ENCODE results near the gene MIDN.
"Not testable (repeated sequence)": the region's sequence is repeated elsewhere in the genome, so short reads cannot be mapped to it uniquely, and the experiment has no call there.

The MIDN gene

DNA sequence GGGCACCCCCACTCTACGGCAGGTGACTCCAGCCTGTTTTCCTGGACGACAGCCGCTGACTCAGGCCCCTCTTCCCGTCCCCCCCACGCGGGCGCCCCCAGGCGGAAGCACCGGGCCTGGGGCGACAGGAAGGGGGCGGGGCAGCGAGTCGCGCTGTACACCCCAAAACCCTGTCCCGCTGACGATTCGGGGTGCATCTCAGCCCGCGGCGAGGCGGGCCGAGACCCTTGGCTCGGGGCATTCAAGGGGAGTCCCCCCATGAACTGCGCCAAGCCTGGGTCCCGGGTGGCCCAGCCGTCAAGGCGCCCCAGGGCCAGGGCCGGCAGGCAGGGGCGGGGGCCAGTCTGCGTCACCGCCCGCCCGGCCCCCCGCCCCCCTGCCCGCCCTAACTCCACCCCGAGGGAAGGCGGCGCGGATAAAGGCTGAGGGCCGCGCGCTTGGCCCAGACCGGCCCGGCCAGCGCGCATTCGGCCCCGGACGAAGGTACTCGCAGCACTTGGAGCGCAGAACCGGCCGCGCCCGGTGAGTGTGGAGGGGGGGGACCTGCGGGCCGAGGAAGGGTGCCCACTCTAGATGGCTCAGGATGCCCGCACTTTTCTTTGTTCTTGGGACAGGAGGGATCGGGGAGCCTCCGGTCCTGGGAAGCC lies at the start of gene MIDN:
Gene MIDN, plus strand, starts transcription at position 445 of the 647 bp plus-strand sequence. CDS start 1,714 bp downstream, outside the sequence.
- no peak for DNase-seq (ENCODE audit: low read depth)

DNA sequence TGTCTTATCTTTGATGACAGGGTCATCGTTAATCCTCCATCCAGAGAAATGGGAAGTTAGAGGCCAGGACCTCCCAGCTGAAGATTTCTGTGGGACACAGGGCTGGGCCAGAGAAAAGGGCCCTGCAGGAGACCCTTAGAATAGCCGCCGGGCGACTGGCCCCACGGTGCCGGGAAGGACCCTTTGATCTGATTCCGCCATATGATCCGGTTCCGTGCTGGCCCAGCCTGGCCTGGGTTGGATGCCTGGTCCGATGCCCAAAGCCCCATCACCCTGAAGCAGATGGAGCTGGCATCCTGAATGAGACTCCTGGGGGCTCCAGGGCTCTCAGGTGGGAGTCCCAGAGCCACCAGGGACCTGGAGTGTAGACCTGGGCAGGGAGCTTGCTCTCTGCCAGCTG lies 48.9 kb upstream of the MIDN start:
- no peak for DNase-seq (ENCODE audit: low read depth)

DNA sequence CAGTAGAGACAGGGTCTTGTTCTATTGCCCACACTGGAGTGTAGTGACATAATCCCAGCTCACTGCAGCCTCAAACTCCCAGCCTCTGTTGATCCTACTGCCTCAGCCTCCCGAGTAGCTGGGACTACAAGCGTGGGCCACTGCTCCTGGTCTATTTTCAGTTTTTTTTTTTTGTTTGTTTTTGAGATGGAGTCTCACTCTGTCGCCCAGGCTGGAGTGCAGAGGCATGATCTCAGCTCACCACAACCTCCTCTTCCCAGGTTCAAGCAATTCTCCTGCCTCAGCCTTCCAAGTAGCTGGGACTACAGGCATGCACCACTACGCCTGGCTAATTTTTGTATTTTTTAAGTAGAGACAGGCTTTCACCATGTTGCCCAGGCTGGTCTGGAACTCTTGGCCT lies 47.8 kb upstream of the MIDN start:
- DNase-seq (ENCODE audit: low read depth) = not testable (repeated sequence)

DNA sequence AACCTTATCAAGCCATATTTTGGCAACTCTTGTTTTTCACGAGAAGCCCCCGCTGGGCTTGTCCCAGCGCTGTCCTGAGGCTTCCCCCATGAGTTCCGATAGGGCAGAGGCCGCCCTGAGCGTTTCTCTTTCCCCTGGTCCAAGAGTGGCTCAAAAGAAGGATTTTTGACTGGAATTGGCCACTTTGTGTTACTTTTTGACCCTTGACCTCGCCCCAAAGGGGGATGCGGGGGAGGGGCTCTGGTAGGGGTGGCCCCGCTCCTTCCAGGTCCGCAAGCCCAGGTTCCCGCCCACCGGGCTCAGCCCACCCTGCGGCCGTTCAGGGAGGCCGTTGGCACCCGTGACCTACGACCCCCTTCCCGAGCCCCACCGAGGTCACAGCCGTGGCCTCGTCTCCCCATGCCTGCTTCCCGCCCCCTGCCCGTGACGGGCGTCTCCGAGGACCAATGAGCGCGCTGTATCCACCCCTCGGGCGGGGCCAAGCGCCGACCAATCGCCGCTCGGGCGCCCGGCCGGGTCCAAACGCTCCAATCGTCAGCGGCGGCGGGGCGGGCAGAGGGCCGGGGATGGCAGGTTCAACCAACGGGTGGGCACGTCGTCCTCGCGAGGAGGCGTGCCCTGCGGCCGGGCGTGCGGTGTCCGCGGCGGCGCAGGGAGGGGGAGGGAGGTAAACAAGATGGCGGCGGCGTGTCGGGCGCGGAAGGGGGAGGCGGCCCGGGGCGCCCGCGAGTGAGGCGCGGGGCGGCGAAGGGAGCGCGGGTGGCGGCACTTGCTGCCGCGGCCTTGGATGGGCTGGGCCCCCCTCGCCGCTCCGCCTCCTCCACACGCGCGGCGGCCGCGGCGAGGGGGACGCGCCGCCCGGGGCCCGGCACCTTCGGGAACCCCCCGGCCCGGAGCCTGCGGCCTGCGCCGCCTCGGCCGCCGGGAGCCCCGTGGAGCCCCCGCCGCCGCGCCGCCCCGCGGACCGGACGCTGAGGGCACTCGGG lies 43.0 kb upstream of the MIDN start, which contains the start of gene STK11:
Gene STK11, plus strand, starts transcription at position 665 of the 986 bp plus-strand sequence. CDS start 1,136 bp downstream, outside the sequence.
- peak; percentile 99 for DNase-seq (ENCODE audit: low read depth)

DNA sequence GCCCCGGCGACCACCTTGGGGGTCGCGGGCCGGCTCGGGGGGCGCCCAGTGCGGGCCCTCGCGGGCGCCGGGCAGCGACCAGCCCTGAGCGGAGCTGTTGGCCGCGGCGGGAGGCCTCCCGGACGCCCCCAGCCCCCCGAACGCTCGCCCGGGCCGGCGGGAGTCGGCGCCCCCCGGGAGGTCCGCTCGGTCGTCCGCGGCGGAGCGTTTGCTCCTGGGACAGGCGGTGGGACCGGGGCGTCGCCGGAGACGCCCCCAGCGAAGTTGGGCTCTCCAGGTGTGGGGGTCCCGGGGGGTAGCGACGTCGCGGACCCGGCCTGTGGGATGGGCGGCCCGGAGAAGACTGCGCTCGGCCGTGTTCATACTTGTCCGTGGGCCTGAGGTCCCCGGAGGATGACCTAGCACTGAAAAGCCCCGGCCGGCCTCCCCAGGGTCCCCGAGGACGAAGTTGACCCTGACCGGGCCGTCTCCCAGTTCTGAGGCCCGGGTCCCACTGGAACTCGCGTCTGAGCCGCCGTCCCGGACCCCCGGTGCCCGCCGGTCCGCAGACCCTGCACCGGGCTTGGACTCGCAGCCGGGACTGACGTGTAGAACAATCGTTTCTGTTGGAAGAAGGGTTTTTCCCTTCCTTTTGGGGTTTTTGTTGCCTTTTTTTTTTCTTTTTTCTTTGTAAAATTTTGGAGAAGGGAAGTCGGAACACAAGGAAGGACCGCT lies 42.1 kb upstream of the MIDN start:
- no peak for DNase-seq (ENCODE audit: low read depth)

DNA sequence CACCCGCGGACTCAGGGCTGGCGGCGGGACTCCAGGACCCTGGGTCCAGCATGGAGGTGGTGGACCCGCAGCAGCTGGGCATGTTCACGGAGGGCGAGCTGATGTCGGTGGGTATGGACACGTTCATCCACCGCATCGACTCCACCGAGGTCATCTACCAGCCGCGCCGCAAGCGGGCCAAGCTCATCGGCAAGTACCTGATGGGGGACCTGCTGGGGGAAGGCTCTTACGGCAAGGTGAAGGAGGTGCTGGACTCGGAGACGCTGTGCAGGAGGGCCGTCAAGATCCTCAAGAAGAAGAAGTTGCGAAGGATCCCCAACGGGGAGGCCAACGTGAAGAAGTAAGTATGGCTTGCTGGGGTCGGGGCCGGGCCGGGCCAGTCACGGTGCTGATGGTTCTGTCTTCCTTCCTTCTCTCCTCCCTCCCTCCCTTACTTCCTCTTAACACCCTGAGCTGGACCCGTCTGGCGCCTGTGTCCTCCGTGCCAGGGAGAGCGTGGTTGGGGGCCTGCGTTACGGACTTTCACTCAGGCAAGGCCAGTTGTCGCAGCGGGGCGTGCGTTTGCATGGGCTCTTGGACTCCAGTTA lies 41.4 kb upstream of the MIDN start:
- DNase-seq (ENCODE audit: low read depth) = no peak

DNA sequence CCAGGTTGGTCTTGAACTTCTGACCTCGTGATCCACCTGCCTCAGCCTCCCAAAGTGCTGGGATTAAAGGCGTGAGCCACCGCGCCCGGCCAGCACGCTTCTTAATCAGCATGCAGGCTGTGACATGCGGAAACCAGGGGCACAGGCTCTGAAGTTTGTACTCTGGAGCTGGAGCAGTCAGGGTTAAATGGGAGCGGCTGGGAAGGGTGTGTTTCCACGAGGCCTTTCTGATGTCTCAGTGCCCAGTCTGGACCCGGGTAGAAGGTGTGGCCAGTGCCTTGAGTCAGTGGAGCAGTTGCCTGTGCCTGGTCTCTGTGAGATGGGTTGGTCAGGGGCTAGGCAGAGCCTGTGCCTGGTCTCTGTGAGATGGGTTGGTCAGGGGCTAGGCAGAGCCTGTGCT lies 39.6 kb upstream of the MIDN start:
- not testable (repeated sequence) for DNase-seq (ENCODE audit: low read depth)

DNA sequence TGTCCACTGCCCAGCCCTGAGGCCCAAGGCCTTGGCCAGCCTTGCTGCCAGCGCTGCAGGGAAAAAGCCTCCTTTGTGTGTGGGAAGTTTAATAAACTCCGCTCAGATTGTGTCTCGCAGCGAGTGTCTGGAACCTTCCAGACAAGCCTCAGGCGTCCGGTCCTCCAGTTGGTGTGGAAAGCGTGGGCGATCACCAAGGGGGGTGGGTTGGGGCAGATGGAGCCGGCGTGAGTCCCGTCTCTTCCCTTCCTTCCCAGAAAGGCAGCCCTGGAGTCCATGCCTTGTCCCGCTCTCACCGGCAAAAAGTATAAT lies 38.2 kb upstream of the MIDN start:
- DNase-seq (ENCODE audit: low read depth) = no peak

DNA sequence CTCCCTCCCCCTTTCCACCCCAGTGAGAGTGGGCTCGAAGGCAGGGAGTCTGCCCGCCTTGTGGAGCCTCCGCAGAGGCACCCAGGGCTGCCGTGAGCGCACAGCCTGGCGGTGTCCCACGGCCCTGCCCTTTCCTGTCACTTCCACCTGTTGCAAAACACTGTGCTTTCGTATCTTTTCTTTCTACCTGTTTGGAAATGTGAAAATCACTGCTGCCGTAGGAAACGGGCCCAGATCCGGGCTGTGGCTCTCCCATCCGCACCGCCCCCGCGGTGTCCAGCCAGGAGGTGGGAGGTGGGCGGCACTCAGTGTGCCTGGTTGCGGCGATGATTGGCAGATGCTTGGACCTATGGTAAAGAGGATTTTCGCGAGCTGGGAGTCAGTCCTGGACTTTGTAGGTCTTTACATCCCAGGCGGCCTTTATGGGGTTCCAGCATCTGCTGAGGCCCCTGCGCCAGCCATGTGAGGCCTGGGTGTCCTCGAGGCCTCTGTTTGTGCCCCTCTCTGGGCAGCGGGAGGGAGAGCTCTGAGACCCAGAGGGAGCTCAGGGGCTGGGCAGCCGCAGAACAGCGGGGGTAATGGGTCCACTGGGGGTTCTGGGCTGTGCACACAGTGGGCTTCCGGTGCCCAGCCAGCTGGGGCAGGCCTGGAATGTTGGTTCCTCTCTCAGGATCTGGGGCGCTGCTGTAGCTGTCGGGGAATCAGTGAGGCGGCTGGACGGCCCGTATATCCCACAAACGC lies 36.7 kb upstream of the MIDN start:
- no peak for DNase-seq (ENCODE audit: low read depth)

DNA sequence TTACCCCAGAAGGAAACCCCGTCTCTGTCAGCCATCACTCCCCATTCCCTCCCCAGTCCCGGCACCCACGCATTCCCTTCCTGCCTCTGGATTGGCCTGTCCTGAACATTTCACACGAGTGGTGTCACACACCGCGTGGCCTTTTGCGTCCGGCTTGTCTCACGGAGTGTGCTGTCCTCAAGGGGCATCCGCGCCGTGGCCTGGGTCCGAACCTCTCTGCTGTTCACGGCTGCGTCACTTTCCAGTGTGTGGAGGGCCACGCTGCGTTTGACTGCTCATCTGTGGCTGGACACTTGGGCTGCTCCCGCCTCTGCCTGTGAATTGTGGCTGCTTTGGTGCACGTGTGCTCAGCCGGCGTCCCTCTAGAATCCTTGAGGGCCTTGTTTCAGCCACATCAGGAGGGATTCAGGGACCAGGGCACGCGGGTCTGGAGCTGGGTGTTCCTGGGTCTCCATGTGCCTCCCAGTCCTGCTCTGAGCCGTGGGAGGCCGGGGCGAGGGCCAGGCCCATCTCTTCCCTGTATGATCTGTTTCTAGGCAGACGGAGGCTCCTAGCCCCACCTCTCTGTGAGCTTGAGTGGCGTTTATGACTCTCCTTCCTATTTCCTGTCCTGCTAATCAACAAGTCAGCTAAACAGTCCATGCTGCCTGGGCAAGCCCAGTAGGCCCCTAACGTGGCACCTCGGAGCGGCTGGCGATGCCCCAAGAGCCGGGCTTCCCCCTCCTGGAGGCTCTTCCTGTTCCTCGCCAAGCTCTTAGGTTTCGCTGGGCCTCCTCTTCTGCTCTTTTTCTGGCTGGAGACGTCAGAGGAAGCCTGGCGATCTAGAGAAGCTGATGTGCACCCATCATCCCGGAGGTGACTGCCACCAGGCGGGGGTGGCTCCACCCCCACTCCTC lies 34.7 kb upstream of the MIDN start:
- no peak for DNase-seq (ENCODE audit: low read depth)

DNA sequence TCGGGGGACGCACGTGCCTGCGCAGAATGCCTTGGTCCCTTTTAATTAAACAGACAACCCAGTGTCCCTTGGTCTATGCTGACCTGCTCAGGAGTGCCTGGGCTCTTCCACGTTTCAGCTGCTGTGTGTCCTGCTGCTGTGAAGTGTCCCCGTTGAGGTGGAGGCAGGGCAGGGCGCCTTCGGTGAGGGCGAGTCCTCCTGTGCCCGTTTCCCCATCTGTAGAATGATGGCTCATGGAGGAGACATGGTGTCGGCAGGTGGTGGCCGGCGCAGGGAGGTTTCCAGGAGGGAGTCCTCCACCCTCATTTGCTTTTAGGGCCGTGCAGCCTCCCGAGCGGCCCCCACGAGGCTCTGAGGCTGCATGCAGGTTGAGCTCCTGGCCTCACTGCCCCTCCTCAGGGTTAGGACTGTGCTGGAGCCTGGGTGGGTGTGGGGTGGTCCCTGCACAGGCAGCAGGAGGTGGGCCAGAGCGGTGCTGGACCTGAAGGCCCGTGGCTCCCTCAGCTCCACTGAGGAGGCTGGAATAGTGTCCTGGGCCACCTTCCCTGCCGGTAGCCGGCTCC lies 34.0 kb upstream of the MIDN start:
- no peak for DNase-seq (ENCODE audit: low read depth)

DNA sequence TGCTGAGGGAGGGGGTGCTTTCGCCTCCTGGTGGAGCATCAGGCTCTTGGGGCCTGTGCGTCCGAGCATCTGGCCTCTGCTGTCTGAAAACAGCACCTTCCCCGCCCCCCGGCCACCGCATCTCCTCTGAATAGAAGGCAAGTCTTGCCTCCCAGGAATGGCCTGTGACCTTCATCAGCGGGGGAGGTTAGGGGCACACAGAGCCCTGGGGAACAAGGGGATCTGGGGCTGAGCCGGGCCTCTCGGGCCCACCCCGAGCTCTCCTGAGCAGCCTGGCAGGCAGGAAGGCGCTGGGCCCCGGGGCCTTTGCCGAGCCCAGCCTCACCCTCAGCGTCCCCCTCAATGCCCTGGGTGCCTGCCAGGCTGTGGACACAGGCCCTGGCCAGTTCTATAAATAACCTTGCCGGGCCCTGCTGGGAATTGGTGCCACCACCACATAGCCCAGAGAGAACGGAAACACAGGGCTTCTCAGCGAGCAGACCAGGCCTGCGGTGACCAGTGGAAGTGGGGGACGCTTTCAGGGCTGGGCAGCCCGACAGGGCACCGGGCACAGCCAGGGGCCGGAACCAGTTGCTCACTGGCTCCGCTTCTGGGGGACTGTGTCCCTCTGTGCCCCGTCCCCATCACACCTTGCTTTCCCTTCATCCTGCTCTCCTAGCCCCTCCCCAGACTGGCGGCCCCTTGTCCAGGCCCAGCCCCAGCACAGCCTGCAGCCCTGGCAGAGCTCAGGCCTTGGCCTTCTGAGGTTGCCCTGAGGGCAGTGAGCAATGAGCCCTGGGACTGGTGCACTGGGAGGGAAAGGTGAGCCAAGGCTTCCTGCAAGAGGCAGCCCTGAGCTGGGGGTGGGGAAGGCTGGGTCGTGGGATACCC lies 33.3 kb upstream of the MIDN start:
- no peak for DNase-seq (ENCODE audit: low read depth)

DNA sequence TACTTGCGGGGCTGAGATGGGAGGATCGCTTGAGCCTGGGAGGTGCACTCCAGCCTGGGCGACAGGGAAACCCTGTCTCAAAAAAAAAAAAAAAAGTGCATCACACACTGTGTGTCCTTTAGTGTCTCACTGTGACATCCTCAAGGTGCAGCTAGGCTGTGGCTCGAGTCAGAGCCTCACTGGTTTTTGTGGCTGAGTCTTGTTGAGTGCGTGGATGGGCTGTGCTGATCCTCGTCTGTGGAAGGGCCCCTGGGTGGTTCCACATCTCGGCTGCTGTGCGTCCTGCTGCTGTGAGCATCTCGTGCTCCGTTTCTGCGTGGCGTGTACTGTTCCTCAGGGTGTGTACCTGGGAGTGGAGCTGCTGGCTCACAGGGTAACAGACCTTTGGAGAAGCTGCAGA lies 31.6 kb upstream of the MIDN start:
- DNase-seq (ENCODE audit: low read depth) = no peak

DNA sequence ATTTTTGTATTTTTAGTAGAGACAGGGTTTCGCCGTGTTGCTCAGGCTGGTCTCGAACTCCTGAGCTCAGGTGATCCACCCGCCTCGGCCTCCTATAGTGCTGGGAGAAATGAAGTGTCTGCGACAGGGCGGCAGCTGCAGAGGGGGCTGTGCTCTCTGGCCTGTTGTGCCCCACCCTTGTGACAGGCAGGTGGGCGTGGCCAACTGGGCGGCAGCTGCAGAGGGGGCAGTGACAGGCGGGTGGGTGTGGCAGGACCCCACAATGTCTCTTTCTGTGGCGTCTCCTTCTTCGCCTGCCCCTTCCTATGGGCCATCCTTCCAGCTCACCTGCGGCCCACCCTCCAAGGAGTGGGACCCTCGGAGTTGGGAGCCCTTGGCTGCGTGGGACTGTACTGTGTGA lies 31.0 kb upstream of the MIDN start:
- DNase-seq (ENCODE audit: low read depth) = no peak

DNA sequence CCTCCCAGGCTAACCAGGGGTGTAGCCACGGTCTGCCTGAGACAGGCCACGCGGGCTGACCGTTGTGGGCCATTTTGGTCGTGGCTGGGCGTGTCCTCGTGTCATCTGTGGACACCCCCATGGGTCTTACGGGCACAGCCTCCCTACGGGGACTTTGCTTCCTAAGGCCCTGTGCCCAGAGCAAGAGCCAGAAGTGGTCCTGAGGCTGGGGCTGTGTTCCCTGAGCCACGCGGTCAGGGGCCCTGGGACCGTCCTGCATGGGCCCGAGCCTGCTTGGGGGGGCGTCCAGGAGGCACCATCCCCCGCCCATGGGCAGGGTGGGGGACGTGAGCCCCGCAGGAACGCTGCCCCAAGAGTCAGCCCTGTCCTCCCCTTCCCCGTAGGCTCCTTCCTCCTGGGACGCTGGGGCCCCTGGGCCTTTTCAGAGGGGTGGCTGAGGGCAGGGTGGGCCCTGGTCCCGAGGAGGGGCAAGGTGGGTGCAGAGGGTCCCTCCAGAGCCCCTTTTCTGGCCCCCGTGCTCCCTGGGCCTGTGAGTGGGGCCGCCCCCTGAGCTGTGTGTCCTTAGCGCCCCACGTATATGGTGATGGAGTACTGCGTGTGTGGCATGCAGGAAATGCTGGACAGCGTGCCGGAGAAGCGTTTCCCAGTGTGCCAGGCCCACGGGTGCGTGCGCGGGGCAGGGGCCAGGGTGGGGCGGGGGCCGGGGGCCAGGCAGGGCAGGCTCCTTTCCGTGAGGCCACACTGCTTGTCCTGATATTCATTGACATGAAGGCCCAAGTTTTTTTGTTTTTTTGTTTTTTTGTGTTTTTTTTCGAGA lies 29.4 kb upstream of the MIDN start:
- DNase-seq (ENCODE audit: low read depth) = no peak

DNA sequence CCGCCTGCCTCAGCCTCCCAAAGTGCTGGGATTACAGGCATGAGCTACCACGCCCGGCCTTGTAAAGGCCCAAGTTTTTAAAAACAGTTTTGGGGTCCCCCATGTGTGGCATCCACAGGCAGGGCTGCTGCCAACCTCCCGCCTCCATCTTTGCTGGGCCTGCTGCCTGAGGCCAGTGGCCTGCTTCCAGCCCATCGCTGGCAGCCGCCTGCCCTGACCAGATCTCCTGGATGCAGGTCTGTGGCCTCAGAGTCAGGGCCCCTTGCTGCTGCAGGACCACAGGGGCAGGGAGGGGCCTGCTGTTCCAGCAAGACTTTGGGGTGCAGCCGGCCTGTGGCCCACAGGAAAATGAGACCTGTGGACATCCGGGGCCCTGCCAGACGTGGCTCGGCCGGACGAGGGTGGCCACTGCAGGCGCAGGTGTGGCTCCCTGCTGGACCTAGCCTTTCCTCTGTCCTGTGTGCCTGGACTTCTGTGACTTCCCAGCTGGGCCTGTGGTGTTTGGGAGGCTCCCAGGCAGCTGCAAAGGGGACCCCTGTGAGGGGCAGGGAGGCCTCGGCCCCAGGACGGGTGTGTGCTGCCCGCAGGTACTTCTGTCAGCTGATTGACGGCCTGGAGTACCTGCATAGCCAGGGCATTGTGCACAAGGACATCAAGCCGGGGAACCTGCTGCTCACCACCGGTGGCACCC lies 28.5 kb upstream of the MIDN start:
- no peak for DNase-seq (ENCODE audit: low read depth)

DNA sequence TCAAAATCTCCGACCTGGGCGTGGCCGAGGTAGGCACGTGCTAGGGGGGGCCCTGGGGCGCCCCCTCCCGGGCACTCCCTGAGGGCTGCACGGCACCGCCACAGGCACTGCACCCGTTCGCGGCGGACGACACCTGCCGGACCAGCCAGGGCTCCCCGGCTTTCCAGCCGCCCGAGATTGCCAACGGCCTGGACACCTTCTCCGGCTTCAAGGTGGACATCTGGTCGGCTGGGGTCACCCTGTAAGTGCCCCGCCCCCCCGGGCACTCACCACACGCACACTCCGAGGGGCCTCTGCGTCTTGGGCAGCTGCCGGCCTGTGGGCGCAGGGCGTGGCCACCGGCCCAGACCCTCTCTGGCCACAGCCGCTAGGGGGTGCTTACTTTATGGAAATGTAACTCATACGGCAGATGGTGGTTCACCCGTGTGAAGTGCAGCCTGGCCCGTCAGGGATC lies 27.9 kb upstream of the MIDN start:
- no peak for DNase-seq (ENCODE audit: low read depth)
